Suprapubic skin (tissue), 4 donors: ENCODE data around the gene CNPY4.

ENCODE experiments used
- EP300 ChIP-seq: sonication (generic); formaldehyde crosslinking; IDR thresholded peaks from one replicate; pipeline ENCODE4 v1.6.1; 2017; ENCODE audit warnings: antibody characterized with exemption
- POLR2AphosphoS5 ChIP-seq, 3 donors: sonication (generic); formaldehyde crosslinking; IDR thresholded peaks; one replicate each; pipeline ENCODE4 v1.6.1; 2017; ENCODE audit warnings: antibody characterized with exemption in 3 of 3
- TF ChIP-seq, protein P1 (sequence below), 2 donors: fragments of 200-600 bp in 1 of 2; fragments of 450-650 bp in 1 of 2; sonication (generic) in 1 of 2; IDR thresholded peaks; one replicate each; pipeline ENCODE4 v1.5.1; 2016 to 2019; ENCODE audit warnings: antibody characterized with exemption in 2 of 2, mild to moderate bottlenecking in 1 of 2, moderate library complexity in 1 of 2

GRCh38 chr7:100111156-100111555 lies 8.3 kb upstream of the CNPY4 start:
- TF ChIP-seq EP300 (no peak), POLR2AphosphoS5 (IDR thresholded peaks at IDR 0.05) (no peak)
- TF ChIP-seq, protein P1, sequence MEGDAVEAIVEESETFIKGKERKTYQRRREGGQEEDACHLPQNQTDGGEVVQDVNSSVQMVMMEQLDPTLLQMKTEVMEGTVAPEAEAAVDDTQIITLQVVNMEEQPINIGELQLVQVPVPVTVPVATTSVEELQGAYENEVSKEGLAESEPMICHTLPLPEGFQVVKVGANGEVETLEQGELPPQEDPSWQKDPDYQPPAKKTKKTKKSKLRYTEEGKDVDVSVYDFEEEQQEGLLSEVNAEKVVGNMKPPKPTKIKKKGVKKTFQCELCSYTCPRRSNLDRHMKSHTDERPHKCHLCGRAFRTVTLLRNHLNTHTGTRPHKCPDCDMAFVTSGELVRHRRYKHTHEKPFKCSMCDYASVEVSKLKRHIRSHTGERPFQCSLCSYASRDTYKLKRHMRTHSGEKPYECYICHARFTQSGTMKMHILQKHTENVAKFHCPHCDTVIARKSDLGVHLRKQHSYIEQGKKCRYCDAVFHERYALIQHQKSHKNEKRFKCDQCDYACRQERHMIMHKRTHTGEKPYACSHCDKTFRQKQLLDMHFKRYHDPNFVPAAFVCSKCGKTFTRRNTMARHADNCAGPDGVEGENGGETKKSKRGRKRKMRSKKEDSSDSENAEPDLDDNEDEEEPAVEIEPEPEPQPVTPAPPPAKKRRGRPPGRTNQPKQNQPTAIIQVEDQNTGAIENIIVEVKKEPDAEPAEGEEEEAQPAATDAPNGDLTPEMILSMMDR (IDR thresholded peaks at IDR 0.05), result no peak
